T-cell (primary cell): ENCODE data around the gene GINS3. TPM values are rescaled to one million over a fixed set of nuclear protein-coding genes. Genes with fewer than 3 reads are reported as not detected.

Experiments
- ATAC-seq, 4 experiments: fragments of 200-7000 bp in 3 of 4; fragments of 150-1000 bp in 1 of 4; cut with Tn5 transposase; replicated peaks in 1 of 4; 1 replicate in 3 of 4; 2 replicates in 1 of 4; pipeline ENCODE4 v1.10.0; 2021; ENCODE audit warnings: moderate library complexity in 3 of 4, mild to moderate bottlenecking in 2 of 4, moderate number of reproducible peaks in 1 of 4
- CTCF ChIA-PET, 2 donors: fragments of 300-600 bp; sonication (Branson Sonifier 250); formaldehyde crosslinking; loops; one replicate each; lab custom pipeline; 2022; ENCODE audit warnings: antibody characterized with exemption in 2 of 2; lab: Charles Lee
- POLR2A ChIA-PET, 2 donors: fragments of 300-600 bp; sonication (Branson Sonifier 250); formaldehyde crosslinking; loops; one replicate each; lab custom pipeline; 2022; ENCODE audit warnings: antibody characterized with exemption in 2 of 2; lab: Charles Lee
- DNase-seq, 35 experiments: peaks; one replicate each; pipeline versions ENCODE4 v3.0.0 to v3.0.0-alpha.2; 2013 to 2023
- H3K27ac ChIP-seq: one replicate; pipeline ENCODE4 v1.5.1; 2013; ENCODE audit warnings: low read length
- H3K27me3 ChIP-seq, 2 experiments: replicated peaks in 1 of 2; 1 replicate in 1 of 2; 2 replicates in 1 of 2; pipeline versions ENCODE4 v1.6.1 to v1.7.0; 2013; ENCODE audit warnings: low read length in 1 of 2, mixed read lengths in 1 of 2; ENCODE audit not compliant: control insufficient read depth in 2 of 2, insufficient read depth in 2 of 2; ENCODE audit errors: extremely low read depth in 1 of 2
- H3K36me3 ChIP-seq, 2 donors: 1 replicate in 1 of 2; 2 replicates in 1 of 2; pipeline versions ENCODE4 v1.6.1 to v1.7.0; 2013; ENCODE audit warnings: low read length in 1 of 2; ENCODE audit not compliant: control insufficient read depth in 2 of 2, insufficient read depth in 1 of 2; ENCODE audit errors: extremely low read depth in 1 of 2
- H3K4me1 ChIP-seq, 2 experiments: 1 replicate in 1 of 2; 2 replicates in 1 of 2; pipeline versions ENCODE4 v1.6.1 to v1.7.0; 2013; ENCODE audit warnings: low read length in 2 of 2, mixed read lengths in 1 of 2; ENCODE audit not compliant: insufficient read depth in 2 of 2, control insufficient read depth in 1 of 2; ENCODE audit errors: extremely low read depth in 1 of 2
- H3K4me3 ChIP-seq, 2 donors: 1 replicate in 1 of 2; 2 replicates in 1 of 2; pipeline versions ENCODE4 v1.5.1 to v1.7.0; 2013; ENCODE audit warnings: mild to moderate bottlenecking in 2 of 2, low read length in 1 of 2, moderate library complexity in 1 of 2; ENCODE audit not compliant: control insufficient read depth in 1 of 2; ENCODE audit errors: extremely low read depth in 1 of 2
- H3K9me3 ChIP-seq: 2 replicates; pipeline ENCODE4 v1.7.0; 2013
- H3K27ac Mint-ChIP-seq, 2 donors: one replicate each; pipeline ENCODE4 v1.8.0; 2020 to 2021; ENCODE audit warnings: mild to moderate bottlenecking in 2 of 2, mixed read lengths in 2 of 2
- H3K27me3 Mint-ChIP-seq, 2 donors: one replicate each; pipeline ENCODE4 v1.8.0; 2021 to 2022; ENCODE audit warnings: mixed read lengths in 2 of 2
- H3K36me3 Mint-ChIP-seq: one replicate; pipeline ENCODE4 v1.8.0; 2021; ENCODE audit warnings: mixed read lengths
- H3K4me1 Mint-ChIP-seq, 3 donors: one replicate each; pipeline ENCODE4 v1.8.0; 2020 to 2022; ENCODE audit warnings: mixed read lengths in 3 of 3, mild to moderate bottlenecking in 1 of 3
- H3K4me3 Mint-ChIP-seq, 3 donors: one replicate each; pipeline ENCODE4 v1.8.0; 2020 to 2022; ENCODE audit warnings: mild to moderate bottlenecking in 3 of 3, mixed read lengths in 3 of 3, moderate library complexity in 3 of 3
- H3K9me3 Mint-ChIP-seq, 3 donors: one replicate each; pipeline ENCODE4 v1.8.0; 2020 to 2022; ENCODE audit warnings: mixed read lengths in 3 of 3
- WGBS: methylation state at CpG from one replicate; pipeline ENCODE4 v1.1.5; 2013; ENCODE audit warnings: missing lambda C conversion rate; ENCODE audit not compliant: insufficient coverage; 5-methylcytosine and 5-hydroxymethylcytosine counted together
- total RNA-seq, 35 experiments: library from RNA in 6 of 35; stranded (reverse) in 6 of 35; fragments of 120-200 nt in 1 of 35; gene quantifications; one replicate each; pipeline versions ENCODE4 v1.2.1 to v1.2.4 and lab custom pipeline; 2013 to 2026

GINS3 gene
- total RNA-seq, 5 donors from 2014 or later (not counting 1 experiment from before 2014, with no cell fraction given): 0.98 to 1.6 (median 1.3) TPM

- ATAC-seq (no peak), DNase-seq (no peak)
- H3K36me3 Mint-ChIP-seq: no peaks in the 10 kb centered on the region
- H3K4me3 Mint-ChIP-seq: no peak overlapping the region
- Histone ChIP-seq H3K9me3 (no peaks in the 10 kb centered on the region), H3K4me3 (no peak overlapping the region), H3K27ac (no peak overlapping the region), H3K4me1 (no peaks in the 10 kb centered on the region), H3K36me3 (no peaks in the 10 kb centered on the region), H3K27me3 (peaks cover 0 to 21% of the 10 kb centered on the region in 2 experiments)
- H3K27ac Mint-ChIP-seq: no peak overlapping the region
- POLR2A ChIA-PET: no interaction called here
- peaks cover 12 to 22% (median 14%) of the 10 kb centered on the region in 3 donors for H3K9me3 Mint-ChIP-seq
- CTCF ChIA-PET: interaction anchor here in 1 of 2 donors (0.8 kb wide), 1 partner anchor 23 kb away, joined by 3 read pairs; no protein-coding TSS in a partner anchor
- H3K4me1 Mint-ChIP-seq: no peaks in the 10 kb centered on the region
- H3K27me3 Mint-ChIP-seq: peaks cover 9 to 29% of the 10 kb centered on the region in 2 donors
These were observed 32.1 kb upstream of the GINS3 start for GRCh38 chr16:58360041-58360634.

GRCh38 chr16:58361726-58362125 lies 30.5 kb upstream of the GINS3 start:
- ChIA-PET CTCF (no interaction called here), POLR2A (no interaction called here)
- ATAC-seq: no peak
- no peak overlapping the region for H3K4me3 ChIP-seq
- DNase-seq: no peak
- Mint-ChIP-seq H3K27ac (no peak overlapping the region), H3K36me3 (no peaks in the 10 kb centered on the region), H3K27me3 (peaks cover 18 to 38% of the 10 kb centered on the region in 2 donors), H3K9me3 (peaks cover 12 to 22% (median 14%) of the 10 kb centered on the region in 3 donors), H3K4me1 (no peaks in the 10 kb centered on the region), H3K4me3 (no peak overlapping the region)
- H3K36me3 ChIP-seq: no peaks in the 10 kb centered on the region
- H3K9me3 ChIP-seq: no peaks in the 10 kb centered on the region
- H3K4me1 ChIP-seq: no peaks in the 10 kb centered on the region
- peaks cover 0 to 21% of the 10 kb centered on the region in 2 experiments for H3K27me3 ChIP-seq
- H3K27ac ChIP-seq: no peak overlapping the region

- Mint-ChIP-seq H3K27ac (no peak overlapping the region), H3K27me3 (peaks cover 25 to 42% of the 10 kb centered on the region in 2 donors), H3K4me1 (no peaks in the 10 kb centered on the region), H3K9me3 (peaks cover 12 to 18% (median 14%) of the 10 kb centered on the region in 3 donors), H3K4me3 (no peak overlapping the region), H3K36me3 (no peaks in the 10 kb centered on the region)
- POLR2A ChIA-PET: no interaction called here
- Histone ChIP-seq H3K27me3 (peaks cover 2 to 26% of the 10 kb centered on the region in 2 experiments), H3K4me3 (no peak overlapping the region), H3K4me1 (no peaks in the 10 kb centered on the region), H3K9me3 (no peaks in the 10 kb centered on the region), H3K27ac (no peak overlapping the region), H3K36me3 (no peaks in the 10 kb centered on the region)
- ATAC-seq: no peak
- WGBS: 63% methylated on average over 1 of the region's 3 CpGs
- CTCF ChIA-PET: no interaction called here
- DNase-seq: no peak
These were observed 28.4 kb upstream of the GINS3 start for GRCh38 chr16:58363746-58364393.

GRCh38 chr16:58365623-58366022 lies 26.6 kb upstream of the GINS3 start:
- peaks cover 2 to 26% of the 10 kb centered on the region in 2 experiments for H3K27me3 ChIP-seq
- DNase-seq (no peak), ATAC-seq (no peak)
- ChIA-PET POLR2A (no interaction called here), CTCF (no interaction called here)
- no peaks in the 10 kb centered on the region for H3K9me3 ChIP-seq
- Mint-ChIP-seq H3K36me3 (no peaks in the 10 kb centered on the region), H3K9me3 (peaks cover 0 to 4% (median 4%) of the 10 kb centered on the region in 3 donors), H3K4me1 (no peaks in the 10 kb centered on the region), H3K27me3 (peaks cover 22 to 44% of the 10 kb centered on the region in 2 donors), H3K27ac (no peak overlapping the region), H3K4me3 (no peak overlapping the region)
- 63% methylated on average over 1 of the region's 2 CpGs for WGBS
- H3K36me3 ChIP-seq: no peaks in the 10 kb centered on the region
- no peaks in the 10 kb centered on the region for H3K4me1 ChIP-seq
- H3K27ac ChIP-seq: no peak overlapping the region
- H3K4me3 ChIP-seq: no peak overlapping the region

GRCh38 chr16:58366247-58367031 lies 25.8 kb upstream of the GINS3 start:
- DNase-seq (no peak), ATAC-seq (no peak)
- Mint-ChIP-seq H3K9me3 (peaks cover 0 to under 1% (median under 1%) of the 10 kb centered on the region in 3 donors), H3K4me1 (no peaks in the 10 kb centered on the region), H3K4me3 (no peak overlapping the region), H3K27ac (no peak overlapping the region), H3K36me3 (no peaks in the 10 kb centered on the region), H3K27me3 (peaks cover 23 to 52% of the 10 kb centered on the region in 2 donors)
- no peaks in the 10 kb centered on the region for H3K36me3 ChIP-seq
- H3K27me3 ChIP-seq: peaks cover 2 to 20% of the 10 kb centered on the region in 2 experiments
- ChIA-PET CTCF (no interaction called here), POLR2A (no interaction called here)
- H3K4me3 ChIP-seq: no peak overlapping the region
- H3K9me3 ChIP-seq: no peaks in the 10 kb centered on the region
- no peak overlapping the region for H3K27ac ChIP-seq
- 80% methylated on average over 1 of the region's 5 CpGs for WGBS
- no peaks in the 10 kb centered on the region for H3K4me1 ChIP-seq

- ChIA-PET CTCF (interaction anchor here in 1 of 2 donors (0.5 to 0.7 kb wide), 2 partner anchors 124 to 466 kb away, joined by 3 to 6 read pairs; no protein-coding TSS in a partner anchor), POLR2A (no interaction called here)
- no peaks in the 10 kb centered on the region for H3K36me3 ChIP-seq
- Mint-ChIP-seq H3K4me1 (no peaks in the 10 kb centered on the region), H3K27ac (no peak overlapping the region), H3K36me3 (no peaks in the 10 kb centered on the region), H3K27me3 (peaks cover 26 to 58% of the 10 kb centered on the region in 2 donors), H3K4me3 (no peak overlapping the region), H3K9me3 (peaks cover 0 to 3% (median 0%) of the 10 kb centered on the region in 3 donors)
- no peak overlapping the region for H3K27ac ChIP-seq
- H3K9me3 ChIP-seq: no peaks in the 10 kb centered on the region
- H3K27me3 ChIP-seq: peaks cover 2 to 14% of the 10 kb centered on the region in 2 experiments
- WGBS: no CpG with 5 or more reads among the region's 2 CpGs
- H3K4me1 ChIP-seq: no peaks in the 10 kb centered on the region
- no peak overlapping the region for H3K4me3 ChIP-seq
- DNase-seq: no peak
- no peak for ATAC-seq
These were observed 25.0 kb upstream of the GINS3 start for GRCh38 chr16:58367252-58367651.
